NCI-H345 treated with DMSO at 0.1 percent for 48 hours (cell line): ENCODE results near the gene TACC2.
"Not testable (repeated sequence)": the region's sequence is repeated elsewhere in the genome, so short reads cannot be mapped to it uniquely, and the experiment has no call there.

Experiments used
- DNase-seq: peaks from one replicate; lab custom pipeline; 2025; ENCODE audit not compliant: unreplicated experiment; lab: John Stamatoyannopoulos, UW

Gene TACC2

DNA sequence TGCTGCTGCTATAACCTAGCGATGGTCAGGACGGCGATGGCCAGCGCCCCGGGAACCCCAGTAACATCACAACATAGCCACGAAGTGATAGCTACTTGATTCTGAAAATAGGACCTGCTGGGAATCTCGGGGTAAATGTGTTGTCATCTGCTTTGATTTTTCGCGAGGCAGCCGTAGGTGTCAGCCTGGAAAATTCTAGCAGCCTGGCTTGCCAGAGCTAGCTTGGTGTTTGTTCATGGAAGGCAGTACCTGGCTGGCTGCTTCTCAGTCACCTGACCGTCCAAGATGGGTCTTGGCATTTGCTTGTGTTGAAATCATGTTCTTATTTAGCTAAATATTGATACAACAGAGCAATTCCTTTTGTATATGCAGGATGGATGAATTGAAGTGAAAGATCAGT lies 199.7 kb downstream of the TACC2 start:
- no peak for DNase-seq

DNA sequence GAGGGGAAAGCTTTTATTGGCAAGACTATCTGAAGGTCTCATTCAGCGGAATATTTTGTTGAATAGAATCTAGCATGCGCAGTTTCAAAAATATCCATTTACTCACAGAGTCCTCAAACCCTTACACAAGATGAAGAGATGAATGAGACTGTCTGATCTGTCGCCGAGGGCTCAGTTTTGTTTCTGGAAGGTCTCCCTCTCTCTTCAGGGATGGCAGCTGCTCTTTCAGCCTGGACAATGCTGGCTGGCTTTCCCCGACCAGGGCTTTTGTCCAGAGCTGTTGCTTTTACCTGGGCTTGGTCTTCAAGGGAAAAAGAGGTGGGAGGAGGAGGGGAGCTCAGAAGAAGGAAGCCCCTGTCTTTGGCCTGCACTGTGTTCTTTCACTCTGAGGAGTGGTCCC lies 200.2 kb downstream of the TACC2 start:
- DNase-seq, result no peak

DNA sequence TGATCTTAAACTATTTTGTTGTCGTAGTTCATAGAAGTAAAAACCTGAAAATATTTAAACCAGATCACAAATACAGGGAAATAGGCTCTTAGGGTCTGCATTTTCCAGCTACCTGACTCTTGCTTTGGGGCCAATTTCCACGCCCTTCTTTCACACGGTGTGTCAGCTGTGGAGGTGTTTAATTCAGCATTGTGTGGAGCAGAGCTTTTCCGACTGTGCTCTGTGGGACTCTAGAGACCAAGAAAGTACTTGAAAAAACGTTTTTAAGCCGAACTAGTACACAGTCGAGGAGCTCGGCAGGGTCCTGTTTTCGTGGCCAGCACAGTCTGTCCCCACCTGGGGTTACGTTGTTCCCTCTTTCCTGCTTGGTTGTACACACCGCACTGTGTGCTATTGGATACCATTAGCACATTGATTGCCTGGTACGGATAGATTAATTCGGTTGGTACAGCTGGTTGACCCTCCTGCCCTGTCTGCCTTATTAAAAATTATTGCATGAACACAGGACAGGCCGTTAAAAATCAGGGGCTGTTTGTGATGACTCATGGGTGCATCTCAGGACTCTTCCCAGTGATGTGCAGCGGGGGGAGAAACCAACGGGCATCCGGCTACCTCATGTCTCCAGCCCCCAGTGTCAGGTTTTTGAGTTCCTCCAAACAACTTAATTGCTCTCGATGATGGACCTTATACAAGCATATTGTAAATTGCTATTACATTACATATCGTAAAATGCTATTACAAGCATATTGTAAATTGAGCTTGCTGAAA lies 201.4 kb downstream of the TACC2 start:
- DNase-seq, result no peak

- DNase-seq, result no peak
Measured at GRCh38 chr10:122191936-122192541, 203.1 kb downstream of the TACC2 start.

- DNase-seq, result no peak
Measured at GRCh38 chr10:122194251-122194650, 205.3 kb downstream of the TACC2 start.

DNA sequence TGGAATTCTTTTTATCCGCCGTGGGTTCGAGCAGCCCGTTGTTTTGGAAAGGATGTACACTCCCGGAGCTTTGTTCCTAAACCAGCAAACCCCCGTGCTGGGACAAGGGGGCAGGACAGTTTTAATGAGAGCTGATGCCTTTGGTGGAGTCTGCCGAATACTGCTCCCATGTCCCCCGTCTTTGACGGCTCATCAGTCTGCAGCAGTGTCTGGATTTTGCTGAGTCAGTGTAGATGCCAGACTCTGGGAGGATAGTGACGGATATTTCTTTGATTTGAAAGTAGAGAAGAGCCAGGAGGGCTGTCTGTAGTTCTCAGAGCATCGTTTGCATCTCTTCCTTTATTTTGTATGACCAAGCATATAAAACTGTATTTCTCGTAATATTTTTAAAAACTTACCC lies 207.3 kb downstream of the TACC2 start:
- DNase-seq, result no peak

- no peak for DNase-seq
Measured at GRCh38 chr10:122197611-122198222, 208.8 kb downstream of the TACC2 start.

- no peak for DNase-seq
Measured at GRCh38 chr10:122198631-122199030, 209.7 kb downstream of the TACC2 start.

DNA sequence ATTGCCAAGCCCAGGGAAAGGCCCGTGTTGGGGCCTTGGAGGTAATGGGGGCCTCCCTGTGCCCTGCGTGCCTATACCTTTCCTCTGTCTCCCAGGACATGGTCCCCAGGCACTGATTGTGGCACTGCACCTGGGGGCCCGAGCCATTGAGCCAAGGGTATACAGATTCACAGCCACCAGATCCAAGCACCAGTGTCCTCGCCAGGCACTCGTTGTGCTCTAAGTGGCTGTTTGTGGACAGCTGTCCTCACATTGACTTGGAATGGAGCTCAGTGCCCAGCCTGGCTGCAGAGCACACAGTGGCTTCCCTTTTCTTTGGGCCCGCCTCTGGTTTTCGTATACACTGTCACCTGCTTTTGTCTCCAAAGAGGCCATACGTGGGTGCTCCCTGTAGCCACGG lies 210.1 kb downstream of the TACC2 start:
- no peak for DNase-seq

- DNase-seq, result no peak
Measured at GRCh38 chr10:122199689-122200088, 210.7 kb downstream of the TACC2 start.

GRCh38 chr10:122201401-122201800 lies 212.4 kb downstream of the TACC2 start:
- no peak for DNase-seq

- not testable (repeated sequence) for DNase-seq
Measured at GRCh38 chr10:122203180-122203579, 214.2 kb downstream of the TACC2 start.

GRCh38 chr10:122204691-122205489 lies 215.9 kb downstream of the TACC2 start:
- DNase-seq, result no peak

GRCh38 chr10:122206471-122207065 lies 217.6 kb downstream of the TACC2 start:
- no peak for DNase-seq

DNA sequence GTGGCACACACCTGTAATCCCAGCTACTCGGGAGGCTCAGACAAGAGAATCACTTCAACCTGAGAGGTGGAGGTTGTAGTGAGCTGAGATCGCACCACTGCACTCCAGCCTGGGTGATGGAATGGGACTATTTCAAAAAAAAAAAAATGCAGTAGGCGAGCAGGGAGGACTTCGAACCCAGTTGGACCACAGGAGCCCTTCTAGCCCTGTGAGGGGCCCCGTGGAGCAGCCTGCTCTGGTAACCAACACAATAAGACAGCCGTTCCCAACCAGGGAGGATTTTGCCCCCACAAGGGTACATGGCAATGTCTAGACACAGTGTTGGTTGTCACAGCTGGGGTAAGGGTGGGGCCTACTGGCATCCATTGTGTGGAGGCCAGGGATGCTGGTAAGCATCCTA lies 218.2 kb downstream of the TACC2 start:
- DNase-seq, result no peak

DNA sequence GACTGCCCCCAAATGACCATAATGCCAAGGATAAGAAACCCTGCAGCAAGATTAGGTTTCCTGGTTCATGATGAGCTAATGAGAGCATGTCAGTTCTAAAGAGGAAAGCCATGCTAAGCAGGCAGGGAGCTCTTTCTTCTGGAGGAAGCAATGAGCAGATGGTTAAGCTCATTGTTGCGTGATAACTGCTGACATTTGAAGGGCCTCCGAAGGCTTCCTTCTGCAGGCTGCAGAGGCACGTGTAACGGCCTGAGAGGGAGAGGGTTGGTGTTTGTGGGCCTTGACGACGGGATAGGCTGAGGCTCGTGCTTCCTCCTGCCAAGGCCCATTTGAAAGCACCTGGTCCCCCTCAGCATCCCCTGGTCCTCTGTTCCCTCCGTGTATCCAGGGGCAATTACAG lies 218.6 kb downstream of the TACC2 start:
- no peak for DNase-seq

DNA sequence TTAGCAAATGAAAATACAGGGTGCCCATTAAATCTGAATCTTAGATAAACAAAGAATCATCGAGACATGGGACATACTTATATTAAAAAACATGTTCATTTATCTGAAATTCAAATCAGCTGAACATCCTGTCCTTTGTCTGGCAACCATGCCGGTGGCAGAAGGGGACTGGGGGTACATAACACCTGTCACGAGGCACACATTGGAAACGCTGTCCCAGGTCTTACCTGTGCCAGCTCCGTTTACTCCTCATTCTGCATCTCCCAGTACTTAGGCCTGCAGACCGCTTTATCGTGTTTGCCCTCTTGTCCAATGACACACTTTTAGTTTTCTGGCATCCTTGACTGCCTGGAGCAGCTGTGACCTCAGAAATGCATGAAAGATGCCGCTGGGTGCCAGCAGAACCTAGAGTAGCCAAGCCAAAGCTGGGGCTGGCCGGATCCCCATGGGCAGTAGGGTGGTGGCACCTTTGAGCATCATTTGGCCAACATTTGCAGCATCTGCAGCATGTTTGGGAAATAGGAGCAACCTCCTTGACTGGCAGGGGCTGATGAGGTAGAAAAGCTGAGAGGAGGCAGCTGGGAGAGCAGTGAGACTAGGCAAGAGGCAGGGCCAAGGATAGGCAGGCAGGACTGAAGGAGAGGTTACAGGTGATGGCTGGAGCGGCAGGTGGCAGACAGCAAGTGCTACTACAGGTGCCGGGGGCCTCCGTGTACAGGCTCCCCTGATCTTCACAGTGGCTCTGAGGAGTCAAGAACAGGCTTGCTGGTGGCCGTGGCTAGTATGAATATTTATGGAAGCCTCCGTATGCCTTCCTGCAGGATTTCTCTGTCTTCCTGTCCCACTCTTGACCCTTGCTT lies 219.8 kb downstream of the TACC2 start:
- DNase-seq, result no peak

DNA sequence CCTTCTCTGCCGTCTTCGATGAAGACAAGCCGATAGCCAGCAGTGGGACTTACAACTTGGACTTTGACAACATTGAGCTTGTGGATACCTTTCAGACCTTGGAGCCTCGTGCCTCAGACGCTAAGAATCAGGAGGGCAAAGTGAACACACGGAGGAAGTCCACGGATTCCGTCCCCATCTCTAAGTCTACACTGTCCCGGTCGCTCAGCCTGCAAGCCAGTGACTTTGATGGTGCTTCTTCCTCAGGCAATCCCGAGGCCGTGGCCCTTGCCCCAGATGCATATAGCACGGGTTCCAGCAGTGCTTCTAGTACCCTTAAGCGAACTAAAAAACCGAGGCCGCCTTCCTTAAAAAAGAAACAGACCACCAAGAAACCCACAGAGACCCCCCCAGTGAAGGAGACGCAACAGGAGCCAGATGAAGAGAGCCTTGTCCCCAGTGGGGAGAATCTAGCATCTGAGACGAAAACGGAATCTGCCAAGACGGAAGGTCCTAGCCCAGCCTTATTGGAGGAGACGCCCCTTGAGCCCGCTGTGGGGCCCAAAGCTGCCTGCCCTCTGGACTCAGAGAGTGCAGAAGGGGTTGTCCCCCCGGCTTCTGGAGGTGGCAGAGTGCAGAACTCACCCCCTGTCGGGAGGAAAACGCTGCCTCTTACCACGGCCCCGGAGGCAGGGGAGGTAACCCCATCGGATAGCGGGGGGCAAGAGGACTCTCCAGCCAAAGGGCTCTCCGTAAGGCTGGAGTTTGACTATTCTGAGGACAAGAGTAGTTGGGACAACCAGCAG lies 221.7 kb downstream of the TACC2 start:
- DNase-seq, result no peak

DNA sequence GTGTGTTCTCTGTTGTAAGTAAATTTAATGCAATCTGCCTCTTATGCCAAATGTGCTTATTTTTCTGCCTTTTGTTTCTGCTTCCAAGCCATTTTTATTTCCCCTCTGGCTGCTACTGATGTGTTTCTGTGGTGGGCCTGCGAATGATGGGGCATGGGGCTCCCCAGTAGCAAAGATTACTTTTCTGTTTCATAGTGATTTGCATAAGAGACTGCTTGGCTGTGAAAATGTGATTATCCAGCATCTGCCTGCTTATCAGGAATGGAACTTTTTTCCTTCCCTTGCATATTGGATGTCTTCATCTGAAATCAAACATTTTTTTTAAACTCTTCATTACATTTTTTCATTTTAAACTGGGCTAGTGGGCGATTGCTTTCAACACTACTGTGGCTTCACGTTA lies 224.4 kb downstream of the TACC2 start:
- no peak for DNase-seq

DNA sequence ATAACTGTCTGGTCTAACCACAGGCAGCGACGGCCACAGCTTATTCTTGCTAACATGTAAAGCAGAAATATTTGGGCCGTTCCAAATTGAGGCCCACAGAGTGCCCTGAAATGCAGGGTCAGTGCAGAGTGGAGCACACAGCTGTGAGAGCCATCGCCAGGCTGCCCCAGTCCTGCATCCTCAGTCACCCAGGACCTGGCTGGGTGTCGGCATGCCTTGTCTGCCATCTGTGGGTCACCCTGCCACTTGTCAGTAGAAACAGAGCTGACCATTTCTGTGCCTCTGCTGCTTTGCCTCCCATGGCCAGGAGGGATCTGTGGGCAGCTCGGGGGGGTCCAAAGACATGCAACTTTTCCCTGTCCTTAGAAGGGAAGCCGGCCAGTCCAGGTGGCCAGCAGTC lies 224.8 kb downstream of the TACC2 start:
- no peak for DNase-seq
